SK-N-SH (cell line): ENCODE results near the gene SLC24A4. TPM values are rescaled to one million over a fixed set of nuclear protein-coding genes. Genes with fewer than 3 reads are reported as not detected.

ENCODE experiments used
- CTCF ChIA-PET: fragments of 300-600, 350-600 bp; formaldehyde crosslinking; extraction: SDS; loops from one replicate; lab custom pipeline; 2021; lab: Yijun Ruan, JAX
- POLR2A ChIA-PET: fragments of 350-600 bp; sonication (Branson Sonifier 250); formaldehyde crosslinking; extraction: SDS; loops from one replicate; lab custom pipeline; 2020; ENCODE audit warnings: antibody characterized with exemption, inconsistent platforms; lab: Yijun Ruan, JAX
- DNase-seq: peaks from one replicate; pipeline ENCODE4 v3.0.0; 2012
- H2AFZ ChIP-seq: fragments of 200-600 bp; sonication (generic); 2 replicates; pipeline ENCODE4 v1.8.1; 2016; ENCODE audit warnings: antibody characterized with exemption, mild to moderate bottlenecking, low read depth
- H3F3A ChIP-seq: fragments of 200-600 bp; sonication (generic); replicated peaks from 2 replicates; pipeline ENCODE3; 2016; ENCODE audit warnings: antibody characterized with exemption, mild to moderate bottlenecking; ENCODE audit not compliant: insufficient read depth
- H3K27ac ChIP-seq, 2 experiments: fragments of 200-500 bp in 1 of 2; fragments of 200-600 bp in 1 of 2; sonication (Bioruptor generic) in 1 of 2; sonication (generic), shearing (Covaris generic) in 1 of 2; 2 replicates each; pipeline versions ENCODE4 v1.5.1 to v1.6.1; 2014 to 2016; ENCODE audit warnings: low read depth in 2 of 2, inconsistent platforms in 1 of 2, low read length in 1 of 2, mild to moderate bottlenecking in 1 of 2, mixed read lengths in 1 of 2
- H3K27me3 ChIP-seq: fragments of 200-600 bp; sonication (generic), shearing (Covaris generic); 2 replicates; pipeline ENCODE4 v1.6.1; 2016; ENCODE audit warnings: mixed run types; ENCODE audit not compliant: insufficient read depth
- H3K36me3 ChIP-seq, 2 experiments: fragments of 200-500 bp in 1 of 2; fragments of 200-600 bp in 1 of 2; sonication (Bioruptor generic) in 1 of 2; sonication (generic) in 1 of 2; replicated peaks in 1 of 2; 2 replicates each; pipeline versions ENCODE3 to v1.5.1; 2014 to 2016; ENCODE audit warnings: low read length in 1 of 2, mild to moderate bottlenecking in 1 of 2; ENCODE audit not compliant: insufficient read depth in 2 of 2, control insufficient read depth in 1 of 2
- H3K4me1 ChIP-seq, 2 experiments: fragments of 200-500 bp in 1 of 2; fragments of 200-600 bp in 1 of 2; sonication (Bioruptor generic) in 1 of 2; sonication (generic), shearing (Covaris generic) in 1 of 2; 2 replicates each; pipeline versions ENCODE4 v1.5.1 to v1.6.1; 2014 to 2016; ENCODE audit warnings: low read depth in 1 of 2, low read length in 1 of 2, mixed run types in 1 of 2; ENCODE audit not compliant: insufficient read depth in 2 of 2, control insufficient read depth in 1 of 2
- H3K4me2 ChIP-seq: fragments of 200-600 bp; sonication (generic), shearing (Covaris generic); 2 replicates; pipeline ENCODE4 v1.6.1; 2017; ENCODE audit warnings: mixed run types
- H3K4me3 ChIP-seq, 2 experiments: fragments of 200-500 bp in 1 of 2; fragments of 200-600 bp in 1 of 2; sonication (Bioruptor generic) in 1 of 2; sonication (generic), shearing (Covaris generic) in 1 of 2; 2 replicates each; pipeline versions ENCODE4 v1.5.1 to v1.8.1; 2014 to 2016; ENCODE audit warnings: low read depth in 2 of 2, inconsistent platforms in 1 of 2, low read length in 1 of 2, mild to moderate bottlenecking in 1 of 2, mixed read lengths in 1 of 2, moderate library complexity in 1 of 2
- H3K79me2 ChIP-seq: fragments of 200-600 bp; sonication (generic); 2 replicates; pipeline ENCODE4 v1.8.1; 2017; ENCODE audit warnings: mild to moderate bottlenecking; ENCODE audit not compliant: insufficient read depth
- H3K9ac ChIP-seq: fragments of 200-600 bp; sonication (generic); 2 replicates; pipeline ENCODE4 v1.6.1; 2017; ENCODE audit warnings: mixed run types
- H3K9me2 ChIP-seq: fragments of 200-600 bp; sonication (generic); 2 replicates; pipeline ENCODE4 v1.6.1; 2017; ENCODE audit warnings: mixed run types
- H3K9me3 ChIP-seq: fragments of 200-600 bp; sonication (generic); 2 replicates; pipeline ENCODE4 v1.6.1; 2017; ENCODE audit warnings: mixed run types, mild to moderate bottlenecking, moderate library complexity
- H4K20me1 ChIP-seq: fragments of 200-600 bp; sonication (generic); 2 replicates; pipeline ENCODE4 v1.6.1; 2017; ENCODE audit warnings: mild to moderate bottlenecking, mixed run types; ENCODE audit not compliant: insufficient read depth
- EP300 ChIP-seq, 2 experiments: IDR thresholded peaks; 2 replicates each; pipeline versions ENCODE4 v1.4.0 to v1.6.1; 2012; ENCODE audit warnings: borderline replicate concordance in 1 of 2, low read depth in 1 of 2, low read length in 1 of 2
- GABPA ChIP-seq: IDR thresholded peaks from 2 replicates; pipeline ENCODE4 v1.4.0; 2012; ENCODE audit warnings: low read depth, mild to moderate bottlenecking
- MXI1 ChIP-seq: IDR thresholded peaks from 2 replicates; pipeline ENCODE4 v1.6.1; 2012; ENCODE audit warnings: mild to moderate bottlenecking, low read depth, low read length, improper control_type of control experiment
- POLR2AphosphoS5 ChIP-seq: IDR thresholded peaks from 2 replicates; pipeline ENCODE4 v1.6.1; 2012; ENCODE audit warnings: low read depth, low read length
- SIN3A ChIP-seq: IDR thresholded peaks from 2 replicates; pipeline ENCODE4 v1.6.1; 2012; ENCODE audit warnings: low read depth, mild to moderate bottlenecking, low read length, moderate library complexity, borderline replicate concordance
- YY1 ChIP-seq: IDR thresholded peaks from 2 replicates; pipeline ENCODE4 v1.4.0; 2012; ENCODE audit warnings: low read depth, mild to moderate bottlenecking
- WGBS: methylation state at CpG from one replicate; pipeline ENCODE4 v1.1.6; 2017; ENCODE audit warnings: low lambda C conversion rate; 5-methylcytosine and 5-hydroxymethylcytosine counted together
- polyA plus RNA-seq, 3 experiments: library from polyadenylated mRNA; depleted of rRNA; stranded (reverse); fragments of >200 nt; gene quantifications; 2 replicates each; pipeline ENCODE4 v1.2.3, GENCODE V29; 2012
- TF ChIP-seq, protein P1 (sequence below): IDR thresholded peaks from 2 replicates; pipeline ENCODE4; 2012
- TF ChIP-seq, protein P2 (sequence below): fragments of 150-350 bp; IDR thresholded peaks from 2 replicates; pipeline ENCODE4 v1.6.1; 2017; ENCODE audit warnings: antibody characterized with exemption, low read length, low read depth, borderline replicate concordance
- TF ChIP-seq, protein P3 (sequence below): fragments of 150-350 bp; IDR thresholded peaks from 2 replicates; pipeline ENCODE4 v1.6.1; 2016; ENCODE audit warnings: mild to moderate bottlenecking, low read depth, low read length
- TF ChIP-seq, protein P4 (sequence below): IDR thresholded peaks from 2 replicates; pipeline ENCODE4 v1.6.1; 2012; ENCODE audit warnings: mild to moderate bottlenecking, low read depth, low read length, moderate library complexity
- TF ChIP-seq, protein P5 (sequence below): fragments of 200-600 bp; sonication (generic); IDR thresholded peaks from 2 replicates; pipeline ENCODE4 v1.6.1; 2017; ENCODE audit warnings: antibody characterized with exemption, mild to moderate bottlenecking, moderate library complexity

The SLC24A4 gene
- polyA plus RNA-seq, 1 of the 3 experiments (the other 2 are of a cell fraction) = 0.07 TPM

DNA sequence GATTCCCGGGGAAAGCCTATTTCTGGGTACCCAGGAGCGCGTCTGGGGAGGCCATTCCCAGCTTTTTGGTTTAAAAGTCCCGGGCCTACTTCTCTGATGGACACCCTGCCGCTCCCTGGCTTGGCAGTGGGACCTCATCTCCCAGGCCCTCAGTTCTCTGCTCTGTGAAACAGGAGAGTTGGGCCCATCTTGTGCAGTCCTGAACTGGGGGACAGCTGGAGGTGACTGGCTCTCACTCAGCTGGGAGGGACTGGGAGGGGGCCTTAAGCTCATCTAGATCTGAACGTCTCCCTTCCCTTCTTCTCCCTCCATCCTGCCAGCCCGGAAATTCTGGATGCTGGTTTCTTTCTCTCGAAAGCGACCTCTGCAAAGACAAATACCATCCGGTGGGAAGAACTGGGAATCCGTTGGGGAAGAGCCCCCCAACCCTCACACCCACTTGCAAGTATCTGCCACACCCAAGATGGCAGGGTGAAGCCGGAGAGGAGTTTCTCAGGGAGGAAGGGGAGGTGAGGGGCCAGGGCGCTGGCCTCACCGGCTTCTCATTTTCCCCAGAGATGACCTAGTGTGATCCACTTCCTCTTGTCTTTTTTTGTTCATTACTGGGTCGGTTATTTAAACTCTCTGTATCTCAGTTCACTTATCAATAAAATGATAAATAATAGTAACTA lies 192.0 kb downstream of the SLC24A4 start (continued):
- TF ChIP-seq, protein P1, sequence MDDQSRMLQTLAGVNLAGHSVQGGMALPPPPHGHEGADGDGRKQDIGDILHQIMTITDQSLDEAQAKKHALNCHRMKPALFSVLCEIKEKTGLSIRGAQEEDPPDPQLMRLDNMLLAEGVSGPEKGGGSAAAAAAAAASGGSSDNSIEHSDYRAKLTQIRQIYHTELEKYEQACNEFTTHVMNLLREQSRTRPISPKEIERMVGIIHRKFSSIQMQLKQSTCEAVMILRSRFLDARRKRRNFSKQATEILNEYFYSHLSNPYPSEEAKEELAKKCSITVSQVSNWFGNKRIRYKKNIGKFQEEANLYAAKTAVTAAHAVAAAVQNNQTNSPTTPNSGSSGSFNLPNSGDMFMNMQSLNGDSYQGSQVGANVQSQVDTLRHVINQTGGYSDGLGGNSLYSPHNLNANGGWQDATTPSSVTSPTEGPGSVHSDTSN = no peak
- no peak for TF ChIP-seq POLR2AphosphoS5
- no peak for TF ChIP-seq SIN3A

DNA sequence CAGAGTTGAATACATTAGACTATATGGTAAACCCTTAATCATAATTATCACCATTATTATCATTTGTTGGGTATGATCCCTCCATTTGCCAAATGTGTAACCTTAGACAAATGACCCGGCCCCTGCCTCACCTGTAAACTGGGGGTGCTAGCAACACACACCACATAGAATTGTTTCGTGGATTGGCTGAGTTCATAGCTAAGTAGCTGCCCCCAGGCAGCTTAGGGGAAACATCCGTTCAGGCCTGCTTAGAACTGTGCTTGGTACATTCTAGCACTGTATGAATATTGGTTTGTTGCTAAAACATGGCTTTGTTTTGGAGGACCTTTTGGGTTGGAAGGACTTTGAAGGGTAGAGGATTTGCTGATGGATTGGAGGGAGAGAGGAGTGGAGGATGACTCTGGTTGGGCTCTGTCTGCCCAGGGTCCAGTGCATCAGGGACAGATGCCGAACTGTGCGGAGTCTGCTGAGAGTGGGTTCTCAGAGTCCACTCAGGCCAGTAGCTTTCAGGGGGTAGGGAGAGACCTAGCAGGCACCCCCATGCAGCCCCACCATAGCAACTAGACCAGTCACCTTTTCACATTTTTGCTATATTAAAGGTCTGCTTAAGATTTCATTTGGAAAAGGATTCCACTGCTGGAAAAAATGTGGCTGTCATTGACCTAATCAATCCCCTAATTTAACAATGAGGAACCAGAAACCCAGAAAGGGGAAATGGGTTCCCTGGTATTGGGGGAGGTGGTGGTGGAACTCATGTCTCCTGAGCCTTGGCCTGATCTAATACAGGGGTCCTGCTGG lies 192.8 kb downstream of the SLC24A4 start:
- TF ChIP-seq MXI1 (no peak), YY1 (no peak), GABPA (no peak), EP300 (IDR thresholded peaks at IDR 0.05; ENCODE audit: borderline replicate concordance in 1 of 2, low read depth in 1 of 2, low read length in 1 of 2) (no peak)
- TF ChIP-seq, protein P2, sequence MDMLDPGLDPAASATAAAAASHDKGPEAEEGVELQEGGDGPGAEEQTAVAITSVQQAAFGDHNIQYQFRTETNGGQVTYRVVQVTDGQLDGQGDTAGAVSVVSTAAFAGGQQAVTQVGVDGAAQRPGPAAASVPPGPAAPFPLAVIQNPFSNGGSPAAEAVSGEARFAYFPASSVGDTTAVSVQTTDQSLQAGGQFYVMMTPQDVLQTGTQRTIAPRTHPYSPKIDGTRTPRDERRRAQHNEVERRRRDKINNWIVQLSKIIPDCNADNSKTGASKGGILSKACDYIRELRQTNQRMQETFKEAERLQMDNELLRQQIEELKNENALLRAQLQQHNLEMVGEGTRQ = no peak
- TF ChIP-seq, protein P3, sequence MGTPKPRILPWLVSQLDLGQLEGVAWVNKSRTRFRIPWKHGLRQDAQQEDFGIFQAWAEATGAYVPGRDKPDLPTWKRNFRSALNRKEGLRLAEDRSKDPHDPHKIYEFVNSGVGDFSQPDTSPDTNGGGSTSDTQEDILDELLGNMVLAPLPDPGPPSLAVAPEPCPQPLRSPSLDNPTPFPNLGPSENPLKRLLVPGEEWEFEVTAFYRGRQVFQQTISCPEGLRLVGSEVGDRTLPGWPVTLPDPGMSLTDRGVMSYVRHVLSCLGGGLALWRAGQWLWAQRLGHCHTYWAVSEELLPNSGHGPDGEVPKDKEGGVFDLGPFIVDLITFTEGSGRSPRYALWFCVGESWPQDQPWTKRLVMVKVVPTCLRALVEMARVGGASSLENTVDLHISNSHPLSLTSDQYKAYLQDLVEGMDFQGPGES = no peak
- TF ChIP-seq, protein P4, sequence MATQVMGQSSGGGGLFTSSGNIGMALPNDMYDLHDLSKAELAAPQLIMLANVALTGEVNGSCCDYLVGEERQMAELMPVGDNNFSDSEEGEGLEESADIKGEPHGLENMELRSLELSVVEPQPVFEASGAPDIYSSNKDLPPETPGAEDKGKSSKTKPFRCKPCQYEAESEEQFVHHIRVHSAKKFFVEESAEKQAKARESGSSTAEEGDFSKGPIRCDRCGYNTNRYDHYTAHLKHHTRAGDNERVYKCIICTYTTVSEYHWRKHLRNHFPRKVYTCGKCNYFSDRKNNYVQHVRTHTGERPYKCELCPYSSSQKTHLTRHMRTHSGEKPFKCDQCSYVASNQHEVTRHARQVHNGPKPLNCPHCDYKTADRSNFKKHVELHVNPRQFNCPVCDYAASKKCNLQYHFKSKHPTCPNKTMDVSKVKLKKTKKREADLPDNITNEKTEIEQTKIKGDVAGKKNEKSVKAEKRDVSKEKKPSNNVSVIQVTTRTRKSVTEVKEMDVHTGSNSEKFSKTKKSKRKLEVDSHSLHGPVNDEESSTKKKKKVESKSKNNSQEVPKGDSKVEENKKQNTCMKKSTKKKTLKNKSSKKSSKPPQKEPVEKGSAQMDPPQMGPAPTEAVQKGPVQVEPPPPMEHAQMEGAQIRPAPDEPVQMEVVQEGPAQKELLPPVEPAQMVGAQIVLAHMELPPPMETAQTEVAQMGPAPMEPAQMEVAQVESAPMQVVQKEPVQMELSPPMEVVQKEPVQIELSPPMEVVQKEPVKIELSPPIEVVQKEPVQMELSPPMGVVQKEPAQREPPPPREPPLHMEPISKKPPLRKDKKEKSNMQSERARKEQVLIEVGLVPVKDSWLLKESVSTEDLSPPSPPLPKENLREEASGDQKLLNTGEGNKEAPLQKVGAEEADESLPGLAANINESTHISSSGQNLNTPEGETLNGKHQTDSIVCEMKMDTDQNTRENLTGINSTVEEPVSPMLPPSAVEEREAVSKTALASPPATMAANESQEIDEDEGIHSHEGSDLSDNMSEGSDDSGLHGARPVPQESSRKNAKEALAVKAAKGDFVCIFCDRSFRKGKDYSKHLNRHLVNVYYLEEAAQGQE = no peak
- TF ChIP-seq, protein P5, sequence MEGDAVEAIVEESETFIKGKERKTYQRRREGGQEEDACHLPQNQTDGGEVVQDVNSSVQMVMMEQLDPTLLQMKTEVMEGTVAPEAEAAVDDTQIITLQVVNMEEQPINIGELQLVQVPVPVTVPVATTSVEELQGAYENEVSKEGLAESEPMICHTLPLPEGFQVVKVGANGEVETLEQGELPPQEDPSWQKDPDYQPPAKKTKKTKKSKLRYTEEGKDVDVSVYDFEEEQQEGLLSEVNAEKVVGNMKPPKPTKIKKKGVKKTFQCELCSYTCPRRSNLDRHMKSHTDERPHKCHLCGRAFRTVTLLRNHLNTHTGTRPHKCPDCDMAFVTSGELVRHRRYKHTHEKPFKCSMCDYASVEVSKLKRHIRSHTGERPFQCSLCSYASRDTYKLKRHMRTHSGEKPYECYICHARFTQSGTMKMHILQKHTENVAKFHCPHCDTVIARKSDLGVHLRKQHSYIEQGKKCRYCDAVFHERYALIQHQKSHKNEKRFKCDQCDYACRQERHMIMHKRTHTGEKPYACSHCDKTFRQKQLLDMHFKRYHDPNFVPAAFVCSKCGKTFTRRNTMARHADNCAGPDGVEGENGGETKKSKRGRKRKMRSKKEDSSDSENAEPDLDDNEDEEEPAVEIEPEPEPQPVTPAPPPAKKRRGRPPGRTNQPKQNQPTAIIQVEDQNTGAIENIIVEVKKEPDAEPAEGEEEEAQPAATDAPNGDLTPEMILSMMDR = no peak
- Histone ChIP-seq H3K4me2 (peak overlapping the region; percentile 100), H3K36me3 (no peaks in the 10 kb centered on the region), H3K27me3 (no peaks in the 10 kb centered on the region), H3F3A (peaks cover 15% of the 10 kb centered on the region), H3K79me2 (peaks cover 77% of the 10 kb centered on the region), H4K20me1 (0 out of 2 replicates have a peak, but pooled peaks cover 3% of the 10 kb centered on the region), H3K9me3 (no peaks in the 10 kb centered on the region), H3K9me2 (no peaks in the 10 kb centered on the region), H3K27ac (no peak overlapping the region), H3K4me1 (peaks cover 0 to 14% of the 10 kb centered on the region in 2 experiments; a peak in 3 of 4 replicates), H3K4me3 (peak overlapping the region in 1 of 2 experiments; percentile 80; a peak in 1 of 4 replicates), H2AFZ (no peak overlapping the region), H3K9ac (peak overlapping the region; percentile 97; the same call in 1 of the 2 replicates)
- ChIA-PET POLR2A (no interaction called here), CTCF (no interaction called here)
- DNase-seq = no peak
- 76% methylated on average over 3 of the region's 5 CpGs for WGBS
